Neural cell (in vitro differentiated cells): Measurements from ENCODE around the gene KRTAP6-2. TPM values are rescaled to one million over a fixed set of nuclear protein-coding genes. Genes with fewer than 3 reads are reported as not detected.

Source experiments
- polyA plus RNA-seq: library from polyadenylated mRNA; depleted of rRNA; stranded (reverse); fragments of >200 nt; gene quantifications from 2 replicates; pipeline ENCODE4 v1.2.3, GENCODE V29; 2014
- small RNA-seq, 3 experiments: library from RNA; depleted of rRNA; stranded (forward); fragments of <200 nt; gene quantifications; one replicate each; pipeline ENCODE3, GENCODE V24; 2012

KRTAP6-2 gene
- polyA plus RNA-seq, 1 donor from 2014 or later = not detected

Small RNAs within 50 kb of the gene (small RNA-seq; reads per million reads assigned to genes)
- gene KRTAP20-1 (0 reads per million in 3 experiments), gene KRTAP20-3 (0 reads per million in 3 experiments), gene KRTAP20-4 (0 reads per million in 3 experiments), gene KRTAP22-1 (0 to 0.23 (median 0) reads per million in 3 experiments), gene KRTAP22-2 (0 reads per million in 3 experiments)

Other genes starting within 250 kb of the KRTAP6-2 start
- not detected in 2 replicates for gene KRTAP13-2, start 226.6 kb downstream of the KRTAP6-2 start, polyA plus RNA-seq
- gene KRTAP13-1, start 202.9 kb downstream of the KRTAP6-2 start, polyA plus RNA-seq = not detected in 2 replicates
- not detected in 2 replicates for gene KRTAP13-3, start 173.0 kb downstream of the KRTAP6-2 start, polyA plus RNA-seq
- gene KRTAP13-4, start 168.7 kb downstream of the KRTAP6-2 start, polyA plus RNA-seq = not detected in 2 replicates
- not detected in 2 replicates for gene KRTAP15-1, start 158.6 kb downstream of the KRTAP6-2 start, polyA plus RNA-seq
- gene KRTAP19-1, start 118.5 kb downstream of the KRTAP6-2 start, polyA plus RNA-seq = not detected in 2 replicates
- not detected in 2 replicates for gene KRTAP19-2, start 111.5 kb downstream of the KRTAP6-2 start, polyA plus RNA-seq
- not detected in 2 replicates for gene KRTAP19-3, start 106.9 kb downstream of the KRTAP6-2 start, polyA plus RNA-seq
- not detected in 2 replicates for gene KRTAP19-4, start 101.7 kb downstream of the KRTAP6-2 start, polyA plus RNA-seq
- gene KRTAP19-5, start 96.8 kb downstream of the KRTAP6-2 start, polyA plus RNA-seq = not detected in 2 replicates
- not detected in 2 replicates for gene KRTAP19-6, start 57.0 kb downstream of the KRTAP6-2 start, polyA plus RNA-seq
- gene KRTAP19-7, start 37.6 kb downstream of the KRTAP6-2 start, polyA plus RNA-seq = not detected in 2 replicates
- not detected in 2 replicates for gene KRTAP22-2, start 8.5 kb downstream of the KRTAP6-2 start, polyA plus RNA-seq
- not detected in 2 replicates for gene KRTAP6-3, start 6.5 kb downstream of the KRTAP6-2 start, polyA plus RNA-seq
- gene KRTAP22-1, start 2.2 kb upstream of the KRTAP6-2 start, polyA plus RNA-seq = not detected in 2 replicates
- gene KRTAP6-1, start 15.0 kb upstream of the KRTAP6-2 start, polyA plus RNA-seq = not detected in 2 replicates
- not detected in 2 replicates for gene KRTAP20-1, start 17.5 kb upstream of the KRTAP6-2 start, polyA plus RNA-seq
- gene KRTAP20-4, start 21.7 kb upstream of the KRTAP6-2 start, polyA plus RNA-seq = not detected in 2 replicates
- gene KRTAP20-2, start 36.3 kb upstream of the KRTAP6-2 start, polyA plus RNA-seq = not detected in 2 replicates
- not detected in 2 replicates for gene KRTAP20-3, start 44.0 kb upstream of the KRTAP6-2 start, polyA plus RNA-seq
- not detected in 2 replicates for gene KRTAP21-3, start 119.9 kb upstream of the KRTAP6-2 start, polyA plus RNA-seq
- gene KRTAP21-2, start 148.4 kb upstream of the KRTAP6-2 start, polyA plus RNA-seq = not detected in 2 replicates
- gene KRTAP21-1, start 156.5 kb upstream of the KRTAP6-2 start, polyA plus RNA-seq = not detected in 2 replicates
- gene KRTAP8-1, start 214.4 kb upstream of the KRTAP6-2 start, polyA plus RNA-seq = not detected in 2 replicates
- not detected in 2 replicates for gene KRTAP7-1, start 230.9 kb upstream of the KRTAP6-2 start, polyA plus RNA-seq